HCT116 (cell line): ENCODE results near the gene CS. TPM values are rescaled to one million over a fixed set of nuclear protein-coding genes. Genes with fewer than 3 reads are reported as not detected.

Experiments
- ATAC-seq: fragments of 200-7000 bp; cut with Tn5 transposase; 2 replicates; pipeline ENCODE4 v1.9.1; 2020; ENCODE audit warnings: mild to moderate bottlenecking, moderate library complexity
- BruUV-seq: library from RNA; stranded (reverse); fragments of 400-500 nt; replicated peaks from 2 replicates; lab custom pipeline; 2021; lab: Mats Ljungman, UMichigan
- CTCF ChIA-PET: fragments of 300-600 bp; sonication (Branson Sonifier 250); formaldehyde crosslinking; loops from one replicate; lab custom pipeline; 2021; ENCODE audit warnings: antibody characterized with exemption; lab: Charles Lee
- POLR2A ChIA-PET: fragments of 300-600, 350-600 bp; sonication (Branson Sonifier 250); formaldehyde crosslinking; loops from one replicate; lab custom pipeline; 2021; ENCODE audit warnings: antibody characterized with exemption; lab: Charles Lee
- RAD21 ChIA-PET, 2 experiments: fragments of 300-600 bp; sonication (Branson Sonifier 250); formaldehyde crosslinking; loops; one replicate each; lab custom pipeline; 2023; ENCODE audit warnings: low total read pairs in 2 of 2; ENCODE audit not compliant: uncharacterized antibody in 2 of 2, unreplicated experiment in 2 of 2, low non-redundant PET in 1 of 2; lab: Charles Lee
- DNase-seq: peaks from one replicate; pipeline ENCODE4 v3.0.0-alpha.2; 2010; ENCODE audit warnings: low read depth, low spot score
- H2AFZ ChIP-seq: fragments of 200-600 bp; shearing (Covaris generic), sonication (generic); 2 replicates; pipeline ENCODE4 v1.6.1; 2017; ENCODE audit warnings: low read depth, mixed run types, mixed read lengths, antibody characterized with exemption, low read length; ENCODE audit not compliant: poor library complexity, severe bottlenecking
- H3K27ac ChIP-seq: 2 replicates; pipeline ENCODE4 v1.5.1; 2012; ENCODE audit warnings: low read depth, low read length
- H3K27me3 ChIP-seq: fragments of 200-600 bp; sonication (generic); 2 replicates; pipeline ENCODE4 v1.6.1; 2016; ENCODE audit warnings: mixed run types, low read length, mixed read lengths; ENCODE audit not compliant: insufficient read depth
- H3K36me3 ChIP-seq, 2 experiments: fragments of 200-500 bp in 1 of 2; fragments of 200-600 bp in 1 of 2; sonication (Bioruptor generic) in 1 of 2; sonication (generic) in 1 of 2; 2 replicates each; pipeline versions ENCODE4 v1.5.1 to v1.6.1; 2014 to 2016; ENCODE audit warnings: low read length in 2 of 2, inconsistent platforms in 1 of 2, mixed read lengths in 1 of 2, mixed run types in 1 of 2; ENCODE audit not compliant: insufficient read depth in 2 of 2, control insufficient read depth in 1 of 2
- H3K4me1 ChIP-seq, 2 experiments: fragments of 200-600 bp in 1 of 2; sonication (generic) in 1 of 2; 2 replicates each; pipeline versions ENCODE4 v1.5.1 to v1.6.1; 2012 to 2017; ENCODE audit warnings: low read length in 2 of 2, inconsistent platforms in 1 of 2, mild to moderate bottlenecking in 1 of 2, mixed read lengths in 1 of 2, mixed run types in 1 of 2, moderate library complexity in 1 of 2; ENCODE audit not compliant: insufficient read depth in 2 of 2, control insufficient read depth in 1 of 2
- H3K4me2 ChIP-seq: fragments of 200-600 bp; sonication (generic); 2 replicates; pipeline ENCODE4 v1.6.1; 2017; ENCODE audit warnings: mixed run types, low read length, mixed read lengths
- H3K4me3 ChIP-seq, 2 experiments: fragments of 200-600 bp in 1 of 2; sonication (generic) in 1 of 2; replicated peaks in 1 of 2; 2 replicates each; pipeline ENCODE4 v1.5.1; 2011 to 2016; ENCODE audit warnings: low read length in 2 of 2, control low read depth in 1 of 2, low read depth in 1 of 2, mild to moderate bottlenecking in 1 of 2, mixed read lengths in 1 of 2, mixed run types in 1 of 2
- H3K79me2 ChIP-seq: fragments of 200-600 bp; sonication (generic); 2 replicates; pipeline ENCODE4 v1.6.1; 2017; ENCODE audit warnings: mild to moderate bottlenecking, mixed run types, low read length, moderate library complexity, mixed read lengths; ENCODE audit not compliant: insufficient read depth
- H3K9ac ChIP-seq: fragments of 200-600 bp; sonication (generic); 2 replicates; pipeline ENCODE4 v1.6.1; 2016; ENCODE audit warnings: low read length, mixed read lengths
- H3K9me2 ChIP-seq: fragments of 200-600 bp; sonication (generic), shearing (Covaris generic); 2 replicates; pipeline ENCODE4 v1.6.1; 2017; ENCODE audit warnings: mixed run types, mild to moderate bottlenecking, moderate library complexity; ENCODE audit not compliant: insufficient read depth
- H3K9me3 ChIP-seq, 2 experiments: fragments of 200-500 bp in 1 of 2; fragments of 200-600 bp in 1 of 2; sonication (Bioruptor generic) in 1 of 2; sonication (generic) in 1 of 2; 2 replicates each; pipeline ENCODE4 v1.6.1; 2014 to 2017; ENCODE audit warnings: low read length in 2 of 2, mixed read lengths in 2 of 2, inconsistent platforms in 1 of 2, low read depth in 1 of 2, mild to moderate bottlenecking in 1 of 2, mixed run types in 1 of 2, moderate library complexity in 1 of 2; ENCODE audit not compliant: control insufficient read depth in 1 of 2, insufficient read depth in 1 of 2
- H4K20me1 ChIP-seq: fragments of 200-600 bp; sonication (generic), shearing (Covaris generic); 2 replicates; pipeline ENCODE4 v1.6.1; 2017; ENCODE audit warnings: mixed run types, mild to moderate bottlenecking, moderate library complexity; ENCODE audit not compliant: insufficient read depth
- CEBPB ChIP-seq: IDR thresholded peaks from 2 replicates; pipeline ENCODE4 v1.6.1; 2012; ENCODE audit warnings: low read depth
- CTCF ChIP-seq, 3 experiments: fragments of 200-600 bp in 1 of 3; sonication (generic) in 1 of 3; IDR thresholded peaks in 2 of 3; conservative IDR thresholded peaks in 1 of 3; 2 replicates each; pipeline ENCODE4 v1.5.1; 2012 to 2017; ENCODE audit warnings: low read depth in 2 of 3, low read length in 2 of 3, antibody characterized with exemption in 1 of 3, borderline replicate concordance in 1 of 3, control low read depth in 1 of 3, mild to moderate bottlenecking in 1 of 3, mixed read lengths in 1 of 3, mixed run types in 1 of 3, moderate library complexity in 1 of 3; ENCODE audit not compliant: insufficient read depth in 1 of 3
- EGR1 ChIP-seq: IDR thresholded peaks from 2 replicates; pipeline ENCODE4 v1.6.1; 2012; ENCODE audit warnings: low read depth
- ELF1 ChIP-seq: IDR thresholded peaks from 2 replicates; pipeline ENCODE4 v1.6.1; 2012; ENCODE audit warnings: low read depth, borderline replicate concordance
- EZH2 ChIP-seq: fragments of 200-600 bp; sonication (generic); IDR thresholded peaks from 2 replicates; pipeline ENCODE4 v1.6.1; 2017; ENCODE audit warnings: antibody characterized with exemption, mixed run types
- FOSL1 ChIP-seq: IDR thresholded peaks from 2 replicates; pipeline ENCODE4 v1.6.1; 2012; ENCODE audit warnings: low read depth
- MAX ChIP-seq: IDR thresholded peaks from 2 replicates; pipeline ENCODE4 v1.6.1; 2012
- POLR2A ChIP-seq: IDR thresholded peaks from 2 replicates; pipeline ENCODE4 v1.7.0; 2011; ENCODE audit warnings: borderline replicate concordance; ENCODE audit not compliant: insufficient read depth, insufficient read length; ENCODE audit errors: extremely low read depth
- RAD21 ChIP-seq: IDR thresholded peaks from 2 replicates; pipeline ENCODE4 v1.6.1; 2012; ENCODE audit warnings: low read depth, mild to moderate bottlenecking
- REST ChIP-seq: IDR thresholded peaks from 2 replicates; pipeline ENCODE4 v1.6.1; 2012; ENCODE audit warnings: low read depth
- SIN3A ChIP-seq: IDR thresholded peaks from 2 replicates; pipeline ENCODE4 v1.6.1; 2012; ENCODE audit warnings: low read depth
- SP1 ChIP-seq: IDR thresholded peaks from 2 replicates; pipeline ENCODE4 v1.6.1; 2012; ENCODE audit warnings: low read depth
- TCF7L2 ChIP-seq: IDR thresholded peaks from 2 replicates; pipeline ENCODE4 v1.7.0; 2011; ENCODE audit warnings: borderline replicate concordance, inconsistent platforms; ENCODE audit not compliant: insufficient read depth, insufficient read length; ENCODE audit errors: extremely low read depth
- ZFX ChIP-seq: fragments of 450-650 bp; IDR thresholded peaks from 2 replicates; pipeline ENCODE4 v1.6.1; 2017
- intact Hi-C: fragments of 100-400 bp; cut with micrococcal nuclease; formaldehyde crosslinking; loops from 2 replicates; pipeline ENCODE4 v1.10.0; 2022
- total RNA-seq: library from RNA; stranded (reverse); gene quantifications from one replicate; pipeline ENCODE4 v1.2.1, GENCODE V29; 2021; ENCODE audit not compliant: unreplicated experiment
- TF ChIP-seq, protein P1 (sequence below): IDR thresholded peaks from 2 replicates; pipeline ENCODE4 v1.6.1; 2011; ENCODE audit warnings: mild to moderate bottlenecking, low read length, moderate library complexity; ENCODE audit not compliant: insufficient replicate concordance; ENCODE audit errors: extremely low read depth

CS gene
- total RNA-seq, 1 experiment from 2014 or later = 270 TPM

GRCh38 chr12:56258068-56258819, 41.9 kb downstream of the CS start, which contains the start of gene ANKRD52 (continued):
- TF ChIP-seq MAX (no peak; the same call in 1 of the 2 replicates), POLR2A (no peak), RAD21 (no peak), EZH2 (no peak), SP1 (no peak)

DNA sequence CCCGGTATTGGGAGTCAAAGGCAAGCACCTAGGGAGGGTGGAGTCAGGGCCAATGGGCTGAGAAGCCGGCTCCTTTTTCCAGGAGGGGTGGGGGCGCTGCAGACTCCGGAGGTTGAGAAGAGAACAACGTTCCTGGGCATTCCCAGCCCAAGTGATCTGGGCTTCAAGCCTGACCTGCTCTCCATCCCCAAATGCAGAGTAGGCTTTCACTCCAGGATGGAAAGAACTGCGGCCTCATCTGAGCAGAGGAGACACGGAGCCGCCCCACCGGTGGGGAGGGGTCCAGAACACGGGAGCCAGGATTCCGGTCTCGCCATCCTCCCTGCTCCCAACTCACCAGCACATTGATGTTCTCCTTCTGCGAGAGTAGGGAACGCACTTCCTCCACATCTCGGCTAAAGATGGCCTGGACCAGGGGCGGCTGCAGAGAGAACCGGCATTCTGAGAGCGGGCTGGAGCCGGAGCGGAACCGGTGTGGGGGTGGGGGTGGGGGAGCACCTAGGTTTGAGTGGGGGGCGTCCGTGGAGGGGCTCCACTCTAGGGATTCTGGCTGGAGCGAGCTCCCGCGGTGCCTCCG, 42.6 kb downstream of the CS start:
- no peaks in the 10 kb centered on the region for H3K9me3 ChIP-seq
- no peak overlapping the region for H2AFZ ChIP-seq
- intact Hi-C loops = loop anchor here (1.0 to 5.0 kb wide), 2 partner anchors 35 to 64 kb away; partner anchors contain the start of genes NABP2 and RNF41
- H4K20me1 ChIP-seq = no peaks in the 10 kb centered on the region
- ChIA-PET CTCF (interaction anchor here (1.7 kb wide), 2 partner anchors 9 to 68 kb away, joined by 8 to 11 read pairs; partner anchors contain the start of genes COQ10A and SMARCC2), RAD21 (interaction anchor here in 1 of 2 experiments (0.6 kb wide), 1 partner anchor 100 kb away, joined by 3 read pairs; no protein-coding TSS in a partner anchor), POLR2A (interaction anchor here (0.6 kb wide), 1 partner anchor 36 kb away, joined by 3 read pairs; the partner anchor contains the start of gene RNF41)
- no TSS peak for BruUV-seq
- peak overlapping the region; percentile 71 to 89 for H3K4me3 ChIP-seq
- ATAC-seq (peak; percentile 58), DNase-seq (no peak)
- peak overlapping the region; percentile 82 for H3K27ac ChIP-seq
- H3K9me2 ChIP-seq = no peaks in the 10 kb centered on the region
- peak overlapping the region; percentile 89 for H3K9ac ChIP-seq
- H3K27me3 ChIP-seq = no peaks in the 10 kb centered on the region
- peaks cover 30% of the 10 kb centered on the region for H3K79me2 ChIP-seq
- peaks cover 26 to 43% of the 10 kb centered on the region in 2 experiments for H3K36me3 ChIP-seq
- peaks cover 26 to 48% of the 10 kb centered on the region in 2 experiments for H3K4me1 ChIP-seq
- peak overlapping the region; percentile 97 for H3K4me2 ChIP-seq
- peak in 2 of 3 experiments; percentile 3 to 28; a peak in 2 of 6 replicates for TF ChIP-seq CTCF (IDR thresholded peaks at IDR 0.05 in 2 of 3, conservative IDR thresholded peaks at IDR 0.05 in 1 of 3; ENCODE audit: borderline replicate concordance in 1 of 3, insufficient read depth in 1 of 3, low read depth in 2 of 3, low read length in 2 of 3)
- TF ChIP-seq, protein P1, sequence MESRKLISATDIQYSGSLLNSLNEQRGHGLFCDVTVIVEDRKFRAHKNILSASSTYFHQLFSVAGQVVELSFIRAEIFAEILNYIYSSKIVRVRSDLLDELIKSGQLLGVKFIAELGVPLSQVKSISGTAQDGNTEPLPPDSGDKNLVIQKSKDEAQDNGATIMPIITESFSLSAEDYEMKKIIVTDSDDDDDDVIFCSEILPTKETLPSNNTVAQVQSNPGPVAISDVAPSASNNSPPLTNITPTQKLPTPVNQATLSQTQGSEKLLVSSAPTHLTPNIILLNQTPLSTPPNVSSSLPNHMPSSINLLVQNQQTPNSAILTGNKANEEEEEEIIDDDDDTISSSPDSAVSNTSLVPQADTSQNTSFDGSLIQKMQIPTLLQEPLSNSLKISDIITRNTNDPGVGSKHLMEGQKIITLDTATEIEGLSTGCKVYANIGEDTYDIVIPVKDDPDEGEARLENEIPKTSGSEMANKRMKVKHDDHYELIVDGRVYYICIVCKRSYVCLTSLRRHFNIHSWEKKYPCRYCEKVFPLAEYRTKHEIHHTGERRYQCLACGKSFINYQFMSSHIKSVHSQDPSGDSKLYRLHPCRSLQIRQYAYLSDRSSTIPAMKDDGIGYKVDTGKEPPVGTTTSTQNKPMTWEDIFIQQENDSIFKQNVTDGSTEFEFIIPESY = no peak
- TF ChIP-seq EGR1 = no peak
- no peak for TF ChIP-seq TCF7L2
- TF ChIP-seq POLR2A = peak; percentile 16
- TF ChIP-seq CEBPB = no peak
- TF ChIP-seq REST = no peak
- no peak for TF ChIP-seq ZFX
- no peak for TF ChIP-seq FOSL1
- TF ChIP-seq SIN3A = no peak
- no peak for TF ChIP-seq ELF1
